ENCODE measurements around the gene NEFH. TPM values are rescaled to one million over a fixed set of nuclear protein-coding genes. Genes with fewer than 3 reads are reported as not detected.

The NEFH gene
- total RNA-seq, 1 donor from 2014 or later = 0.32 TPM

DNA sequence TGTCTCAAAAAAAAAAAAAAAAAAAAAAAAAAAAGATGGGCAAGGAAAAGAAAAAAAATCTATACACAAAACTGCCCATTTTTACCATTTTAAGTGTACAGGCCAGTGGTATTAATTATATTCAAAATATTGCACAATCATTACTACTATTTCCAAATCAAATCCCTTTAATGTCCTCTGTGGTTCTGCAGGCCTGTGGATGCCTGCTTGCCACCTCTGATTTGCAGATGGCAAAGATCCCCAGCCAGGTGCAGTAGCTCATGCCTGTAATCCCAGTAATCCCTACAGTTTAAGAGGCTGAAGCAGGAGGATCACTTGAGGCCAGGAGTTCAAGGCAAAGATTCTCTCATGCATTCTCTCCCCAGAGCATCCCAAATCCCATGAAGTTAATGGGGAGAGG is 21.5 kb upstream of the NEFH start:
- intact Hi-C loops (cut with DNase I) = no loop called here
- no peak for TF ChIP-seq CTCF (IDR thresholded peaks at IDR 0.05)
- Histone ChIP-seq H3K27me3 (no peaks in the 10 kb centered on the region), H3K27ac (no peak overlapping the region), H3K4me3 (no peak overlapping the region), H3K4me1 (no peaks in the 10 kb centered on the region), H3K36me3 (no peaks in the 10 kb centered on the region), H3K9me3 (no peaks in the 10 kb centered on the region)
- DNase-seq (ENCODE audit: low spot score in 2 of 2) = no peak

- no peak for TF ChIP-seq CTCF (IDR thresholded peaks at IDR 0.05)
- no peaks in the 10 kb centered on the region for H3K9me3 ChIP-seq
- no peak for DNase-seq (ENCODE audit: low spot score in 2 of 2)
- H3K27ac ChIP-seq = no peak overlapping the region
- no peaks in the 10 kb centered on the region for H3K4me1 ChIP-seq
- H3K27me3 ChIP-seq = no peaks in the 10 kb centered on the region
- no peaks in the 10 kb centered on the region for H3K36me3 ChIP-seq
- intact Hi-C loops (cut with DNase I) = no loop called here
- H3K4me3 ChIP-seq = no peak overlapping the region
Observed at GRCh38 chr22:29459773-29460172, 20.2 kb upstream of the NEFH start.

GRCh38 chr22:29461263-29461662 is 18.8 kb upstream of the NEFH start:
- intact Hi-C loops (cut with DNase I) = no loop called here
- Histone ChIP-seq H3K4me1 (no peaks in the 10 kb centered on the region), H3K27me3 (no peaks in the 10 kb centered on the region), H3K9me3 (no peaks in the 10 kb centered on the region), H3K27ac (no peak overlapping the region), H3K4me3 (no peak overlapping the region), H3K36me3 (no peaks in the 10 kb centered on the region)
- no peak for TF ChIP-seq CTCF (IDR thresholded peaks at IDR 0.05)
- DNase-seq (ENCODE audit: low spot score in 2 of 2) = no peak

DNA sequence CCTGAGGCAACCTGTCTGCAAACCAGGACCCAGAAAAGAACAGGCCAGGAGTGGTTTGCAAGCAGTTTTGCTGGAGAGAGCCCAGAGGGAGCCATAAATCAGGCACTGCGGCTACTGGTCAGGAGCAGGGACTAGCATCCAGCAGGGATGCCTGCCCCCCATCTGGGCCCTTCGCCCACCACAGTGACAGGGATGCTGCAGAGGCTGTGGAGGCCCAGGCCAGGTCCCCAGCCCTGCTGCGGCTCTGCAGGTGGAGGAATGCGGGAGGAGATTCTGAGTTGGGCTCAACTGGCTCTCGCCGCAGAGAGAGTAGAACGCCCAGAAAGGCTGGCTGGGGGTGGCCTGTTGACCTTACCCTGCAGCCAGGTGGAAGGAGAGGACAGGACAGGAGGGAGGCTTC is 16.4 kb upstream of the NEFH start:
- no peak overlapping the region for H3K4me3 ChIP-seq
- H3K9me3 ChIP-seq = no peaks in the 10 kb centered on the region
- TF ChIP-seq CTCF (IDR thresholded peaks at IDR 0.05) = no peak
- no peaks in the 10 kb centered on the region for H3K36me3 ChIP-seq
- no peaks in the 10 kb centered on the region for H3K27me3 ChIP-seq
- H3K4me1 ChIP-seq = no peaks in the 10 kb centered on the region
- no peak overlapping the region for H3K27ac ChIP-seq
- DNase-seq (ENCODE audit: low spot score in 2 of 2) = no peak
- intact Hi-C loops (cut with DNase I) = no loop called here

- Histone ChIP-seq H3K27ac (no peak overlapping the region), H3K9me3 (no peaks in the 10 kb centered on the region), H3K4me1 (no peaks in the 10 kb centered on the region), H3K36me3 (no peaks in the 10 kb centered on the region), H3K4me3 (no peak overlapping the region), H3K27me3 (no peaks in the 10 kb centered on the region)
- no peak for TF ChIP-seq CTCF (IDR thresholded peaks at IDR 0.05)
- DNase-seq (ENCODE audit: low spot score in 2 of 2) = no peak
- intact Hi-C loops (cut with DNase I) = no loop called here
Observed at GRCh38 chr22:29464581-29464980, 15.4 kb upstream of the NEFH start.

GRCh38 chr22:29469755-29470154 is 10.3 kb upstream of the NEFH start:
- no peak for DNase-seq (ENCODE audit: low spot score in 2 of 2)
- H3K27me3 ChIP-seq = peaks cover 3% of the 10 kb centered on the region
- no peak for TF ChIP-seq CTCF (IDR thresholded peaks at IDR 0.05)
- intact Hi-C loops (cut with DNase I) = no loop called here
- no peaks in the 10 kb centered on the region for H3K36me3 ChIP-seq
- H3K4me1 ChIP-seq = peaks cover 0 to 7% of the 10 kb centered on the region in 2 donors
- no peaks in the 10 kb centered on the region for H3K9me3 ChIP-seq
- peak overlapping the region in 1 of 2 donors; percentile 49 for H3K4me3 ChIP-seq
- H3K27ac ChIP-seq = no peak overlapping the region

Measured in ascending aorta (tissue), 2 donors.